Gastroesophageal sphincter (tissue), 4 donors: ENCODE results near the gene TMSB4X. TPM values are rescaled to one million over a fixed set of nuclear protein-coding genes. Genes with fewer than 3 reads are reported as not detected.

Experiments used
- ATAC-seq: fragments of 150-250 bp; one replicate; pipeline ENCODE4 v1.9.1; 2016; ENCODE audit warnings: mild to moderate bottlenecking, moderate library complexity
- H3K27ac ChIP-seq, 4 donors: fragments of 200-600 bp; sonication (generic) in 3 of 4; 1 replicate in 3 of 4; 2 replicates in 1 of 4; pipeline ENCODE4 v1.5.1; 2016 to 2019
- H3K27me3 ChIP-seq: fragments of 200-600 bp; sonication (generic); one replicate; pipeline ENCODE4 v1.5.1; 2019
- H3K36me3 ChIP-seq, 2 donors: fragments of 200-600 bp; sonication (generic); one replicate each; pipeline ENCODE4 v1.5.1; 2019; ENCODE audit warnings: control low read depth in 1 of 2
- H3K4me1 ChIP-seq, 3 donors: fragments of 200-600 bp; sonication (generic); 1 replicate in 2 of 3; 2 replicates in 1 of 3; pipeline ENCODE4 v1.5.1; 2016 to 2019; ENCODE audit warnings: control low read depth in 2 of 3
- H3K4me3 ChIP-seq, 2 donors: fragments of 200-600 bp; sonication (generic); one replicate each; pipeline ENCODE4 v1.5.1; 2019; ENCODE audit warnings: mild to moderate bottlenecking in 1 of 2, moderate library complexity in 1 of 2
- H3K9me3 ChIP-seq, 3 donors: fragments of 200-600 bp; sonication (generic); one replicate each; pipeline ENCODE4 v1.5.1; 2017 to 2019; ENCODE audit warnings: control low read depth in 2 of 3
- EP300 ChIP-seq: sonication (generic); formaldehyde crosslinking; IDR thresholded peaks from one replicate; pipeline ENCODE4 v1.6.1; 2017; ENCODE audit warnings: antibody characterized with exemption, mild to moderate bottlenecking
- POLR2A ChIP-seq, 2 donors: fragments of 450-650 bp; IDR thresholded peaks; one replicate each; pipeline ENCODE4 v1.6.1; 2017; ENCODE audit warnings: antibody characterized with exemption in 2 of 2, mild to moderate bottlenecking in 2 of 2, moderate library complexity in 1 of 2
- POLR2AphosphoS5 ChIP-seq: sonication (generic); formaldehyde crosslinking; IDR thresholded peaks from one replicate; pipeline ENCODE4 v1.6.1; 2017; ENCODE audit warnings: antibody characterized with exemption
- WGBS, 2 donors: methylation state at CpG; one replicate each; pipeline ENCODE4 v1.1.5; 2018; ENCODE audit warnings: low coverage in 1 of 2; 5-methylcytosine and 5-hydroxymethylcytosine counted together
- total RNA-seq, 4 donors: library from RNA; depleted of rRNA; stranded (reverse); fragments of >200 nt; gene quantifications; one replicate each; pipeline ENCODE4 v1.1.0, GENCODE V29; 2016
- TF ChIP-seq, protein P1 (sequence below), 4 experiments: fragments of 200-600 bp in 2 of 4; fragments of 450-650 bp in 2 of 4; sonication (generic) in 1 of 4; IDR thresholded peaks; one replicate each; pipeline ENCODE4 v1.5.1; 2017 to 2019; ENCODE audit warnings: antibody characterized with exemption in 4 of 4, mild to moderate bottlenecking in 2 of 4, moderate library complexity in 2 of 4

TMSB4X gene
- total RNA-seq, 4 donors from 2014 or later, result 2,260 to 4,561 (median 3,693) TPM

DNA sequence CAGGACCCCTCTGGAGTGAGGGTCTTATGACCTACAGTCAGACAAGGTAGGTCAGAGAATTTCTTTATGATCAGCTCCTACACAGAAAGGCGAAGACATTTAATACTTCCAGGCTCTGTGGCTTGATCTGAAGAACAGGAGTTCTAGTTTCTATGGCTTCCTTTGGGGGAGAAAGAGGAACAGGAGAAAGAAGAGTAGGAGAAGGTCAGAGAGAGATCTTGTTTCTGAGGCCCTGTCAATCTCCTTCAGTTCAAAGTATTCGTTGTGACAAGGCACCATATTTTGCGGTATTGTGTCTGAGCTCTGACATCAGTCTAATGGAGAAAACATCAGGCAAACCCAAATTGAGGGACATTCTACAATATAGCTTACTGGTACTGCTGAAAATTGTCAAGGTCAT is 16.7 kb downstream of the TMSB4X start:
- Histone ChIP-seq H3K4me3 (no peak overlapping the region), H3K36me3 (no peaks in the 10 kb centered on the region), H3K27ac (peak overlapping the region in 1 of 4 donors; percentile 43), H3K4me1 (peaks cover 0 to 30% (median 0%) of the 10 kb centered on the region in 3 donors), H3K9me3 (no peaks in the 10 kb centered on the region), H3K27me3 (no peaks in the 10 kb centered on the region)
- TF ChIP-seq, protein P1, sequence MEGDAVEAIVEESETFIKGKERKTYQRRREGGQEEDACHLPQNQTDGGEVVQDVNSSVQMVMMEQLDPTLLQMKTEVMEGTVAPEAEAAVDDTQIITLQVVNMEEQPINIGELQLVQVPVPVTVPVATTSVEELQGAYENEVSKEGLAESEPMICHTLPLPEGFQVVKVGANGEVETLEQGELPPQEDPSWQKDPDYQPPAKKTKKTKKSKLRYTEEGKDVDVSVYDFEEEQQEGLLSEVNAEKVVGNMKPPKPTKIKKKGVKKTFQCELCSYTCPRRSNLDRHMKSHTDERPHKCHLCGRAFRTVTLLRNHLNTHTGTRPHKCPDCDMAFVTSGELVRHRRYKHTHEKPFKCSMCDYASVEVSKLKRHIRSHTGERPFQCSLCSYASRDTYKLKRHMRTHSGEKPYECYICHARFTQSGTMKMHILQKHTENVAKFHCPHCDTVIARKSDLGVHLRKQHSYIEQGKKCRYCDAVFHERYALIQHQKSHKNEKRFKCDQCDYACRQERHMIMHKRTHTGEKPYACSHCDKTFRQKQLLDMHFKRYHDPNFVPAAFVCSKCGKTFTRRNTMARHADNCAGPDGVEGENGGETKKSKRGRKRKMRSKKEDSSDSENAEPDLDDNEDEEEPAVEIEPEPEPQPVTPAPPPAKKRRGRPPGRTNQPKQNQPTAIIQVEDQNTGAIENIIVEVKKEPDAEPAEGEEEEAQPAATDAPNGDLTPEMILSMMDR (IDR thresholded peaks at IDR 0.05), result no peak
- no peak for TF ChIP-seq POLR2AphosphoS5
- no peak for TF ChIP-seq EP300
- no peak for TF ChIP-seq POLR2A (IDR thresholded peaks at IDR 0.05)
- 100% methylated on average over 1 of the region's 3 CpGs; no CpG with 5 or more reads in 1 of the 2 donors for WGBS, 2 donors
- ATAC-seq, result no peak

DNA sequence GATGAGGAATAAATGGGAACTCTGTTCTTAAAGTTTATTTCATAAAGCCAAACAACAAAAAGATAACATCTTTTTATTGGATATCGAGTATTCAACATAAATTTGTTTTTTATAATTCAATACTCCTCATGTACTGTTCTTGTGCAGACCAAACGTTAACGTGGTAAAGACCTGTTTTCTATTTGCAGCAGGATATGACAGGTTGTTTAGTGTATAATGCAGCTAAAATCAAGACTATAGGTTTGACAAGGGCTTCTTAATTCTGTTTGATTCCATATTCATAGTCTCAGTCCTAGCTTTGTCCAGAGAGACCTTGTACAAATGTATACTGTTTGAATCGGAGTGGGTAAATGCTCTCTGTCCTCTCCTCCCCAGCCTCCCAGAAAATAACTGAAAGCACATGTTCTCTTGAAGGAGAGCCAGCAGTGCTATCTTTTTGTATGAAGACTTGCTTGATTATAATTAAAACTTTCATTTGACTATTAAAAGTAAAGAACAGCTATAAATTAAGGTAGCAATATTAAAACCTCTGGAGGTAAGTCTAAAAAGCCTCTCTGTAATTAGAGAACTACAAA is 17.7 kb downstream of the TMSB4X start:
- 34 to 45% methylated on average over 3 to 4 of the region's 4 CpGs for WGBS, 2 donors
- TF ChIP-seq, protein P1 (IDR thresholded peaks at IDR 0.05), result no peak
- TF ChIP-seq EP300, result no peak
- TF ChIP-seq POLR2AphosphoS5, result no peak
- no peak for TF ChIP-seq POLR2A (IDR thresholded peaks at IDR 0.05)
- H3K4me1 ChIP-seq, result peaks cover 0 to 30% (median 0%) of the 10 kb centered on the region in 3 donors
- peak overlapping the region in 2 of 4 donors; percentile 18 to 43 for H3K27ac ChIP-seq
- no peak overlapping the region for H3K4me3 ChIP-seq
- ATAC-seq, result no peak
- no peaks in the 10 kb centered on the region for H3K27me3 ChIP-seq
- H3K36me3 ChIP-seq, result no peaks in the 10 kb centered on the region
- no peaks in the 10 kb centered on the region for H3K9me3 ChIP-seq

DNA sequence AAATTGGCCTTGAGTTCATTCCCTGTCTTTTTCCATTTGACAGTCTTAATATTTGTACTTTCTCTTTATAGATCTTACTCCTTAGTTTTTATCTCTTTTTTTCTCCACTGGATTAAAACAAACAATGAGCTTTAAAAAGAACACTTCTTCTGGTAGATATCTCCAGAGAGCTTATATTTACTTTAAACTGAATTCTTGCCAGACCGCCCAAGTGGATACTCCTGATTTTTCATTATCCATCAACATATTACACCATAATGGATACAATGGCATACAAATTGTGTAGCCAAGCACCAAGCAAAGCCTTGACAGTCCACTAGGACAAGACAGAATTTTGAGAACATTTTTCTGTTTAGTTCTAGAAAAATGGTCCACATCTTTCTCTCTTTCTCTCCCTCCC is 18.9 kb downstream of the TMSB4X start:
- H3K27me3 ChIP-seq, result no peaks in the 10 kb centered on the region
- 33% methylated on average over 1 of the region's 1 CpG; no CpG with 5 or more reads in 1 of the 2 donors for whole genome bisulfite sequencing, 2 donors
- TF ChIP-seq POLR2AphosphoS5, result no peak
- TF ChIP-seq, protein P1 (IDR thresholded peaks at IDR 0.05), result no peak
- no peak for TF ChIP-seq EP300
- TF ChIP-seq POLR2A (IDR thresholded peaks at IDR 0.05), result no peak

DNA sequence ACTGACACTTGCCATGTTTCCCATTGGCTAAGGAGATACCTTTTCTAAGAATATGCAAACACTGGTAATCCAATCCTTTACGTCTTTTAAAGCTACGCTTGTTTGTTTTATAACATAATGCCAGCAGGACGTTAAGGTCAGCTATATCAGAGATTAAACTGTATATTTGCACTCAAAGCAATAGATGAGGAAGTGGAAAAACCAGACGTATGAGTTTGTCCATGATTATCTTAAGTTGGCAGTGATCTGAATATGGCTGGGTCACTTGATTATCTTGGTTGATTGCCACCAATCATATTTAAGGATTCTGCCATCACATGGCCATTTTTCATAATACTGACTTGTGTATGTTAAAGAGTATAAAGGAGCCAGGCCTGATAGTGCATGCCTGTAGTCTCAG is 19.4 kb downstream of the TMSB4X start:
- Histone ChIP-seq H3K9me3 (no peaks in the 10 kb centered on the region), H3K36me3 (no peaks in the 10 kb centered on the region), H3K27ac (peak overlapping the region in 1 of 4 donors; percentile 43), H3K27me3 (no peaks in the 10 kb centered on the region), H3K4me3 (no peak overlapping the region), H3K4me1 (peaks cover 0 to 17% (median 0%) of the 10 kb centered on the region in 3 donors)
- 45 to 66% methylated on average over 4 of the region's 4 CpGs for WGBS, 2 donors
- no peak for ATAC-seq
- TF ChIP-seq, protein P1 (IDR thresholded peaks at IDR 0.05), result no peak
- TF ChIP-seq EP300, result no peak
- TF ChIP-seq POLR2AphosphoS5, result no peak
- TF ChIP-seq POLR2A (IDR thresholded peaks at IDR 0.05), result no peak

More for the DNA sequence above, 18.9 kb downstream of the TMSB4X start:
- Histone ChIP-seq H3K27ac (peak overlapping the region in 1 of 4 donors; percentile 43), H3K9me3 (no peaks in the 10 kb centered on the region), H3K4me1 (peaks cover 0 to 21% (median 0%) of the 10 kb centered on the region in 3 donors), H3K4me3 (no peak overlapping the region), H3K36me3 (no peaks in the 10 kb centered on the region)
- ATAC-seq, result no peak

DNA sequence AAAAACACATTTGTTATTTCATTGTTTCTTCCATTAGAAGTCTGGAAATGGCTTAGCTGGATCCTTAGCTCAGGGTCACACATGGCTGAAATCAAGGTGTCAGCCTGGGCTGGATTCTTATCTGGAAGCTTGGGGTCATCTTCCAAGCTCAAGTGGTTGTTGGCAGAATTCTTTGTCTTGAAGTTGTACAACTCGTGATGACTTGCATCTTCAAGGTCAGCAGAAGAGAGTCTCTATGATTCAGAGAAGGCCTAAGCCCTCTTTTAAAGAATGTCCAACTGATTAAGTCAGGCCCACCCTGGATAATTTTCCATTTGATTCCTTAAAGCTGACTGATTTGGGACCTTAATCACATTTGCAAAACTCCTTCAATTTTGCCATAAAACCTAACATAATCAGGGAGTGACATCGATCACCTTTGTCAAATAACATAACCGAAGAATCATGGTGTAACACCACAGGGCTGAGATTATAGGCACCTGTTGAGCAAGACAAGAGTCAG is 22.1 kb downstream of the TMSB4X start:
- TF ChIP-seq EP300, result no peak
- no peak for TF ChIP-seq POLR2AphosphoS5
- TF ChIP-seq, protein P1 (IDR thresholded peaks at IDR 0.05), result no peak
- no peak for TF ChIP-seq POLR2A (IDR thresholded peaks at IDR 0.05)

More for the DNA sequence above, 22.1 kb downstream of the TMSB4X start:
- Histone ChIP-seq H3K27me3 (no peaks in the 10 kb centered on the region), H3K36me3 (no peaks in the 10 kb centered on the region), H3K4me3 (no peak overlapping the region), H3K4me1 (peaks cover 0 to 11% (median 0%) of the 10 kb centered on the region in 3 donors), H3K9me3 (no peaks in the 10 kb centered on the region), H3K27ac (no peak overlapping the region)
- ATAC-seq, result no peak
- 78 to 88% methylated on average over 1 to 3 of the region's 3 CpGs for WGBS, 2 donors
